Astrocyte (in vitro differentiated cells and primary cell): ENCODE measurements around the gene C10orf90.

Experiments used
- CTCF ChIP-seq: IDR thresholded peaks from 2 replicates; pipeline ENCODE4 v1.5.1; 2011; ENCODE audit warnings: low read depth, mild to moderate bottlenecking, inconsistent platforms, low read length, moderate library complexity; ENCODE audit not compliant: insufficient read depth
- EZH2 ChIP-seq: IDR thresholded peaks from 2 replicates; pipeline ENCODE4 v1.6.1; 2012; ENCODE audit warnings: mild to moderate bottlenecking, low read length, inconsistent platforms; ENCODE audit not compliant: insufficient read depth

- TF ChIP-seq CTCF (no peak), EZH2 (no peak)
Observed at GRCh38 chr10:126398383-126398743, 272.1 kb downstream of the C10orf90 start.
